CD8-positive, alpha-beta memory T cell (primary cell): ENCODE data around the gene PGF. TPM values are rescaled to one million over a fixed set of nuclear protein-coding genes. Genes with fewer than 3 reads are reported as not detected.
A peak's percentile ranks its signal among the peaks of the same experiment; 100 is the strongest.

Source experiments
- CTCF ChIA-PET: fragments of 350-600 bp; sonication (Branson Sonifier 250); formaldehyde crosslinking; loops from one replicate; lab custom pipeline; 2021; ENCODE audit warnings: antibody characterized with exemption; lab: Charles Lee
- POLR2A ChIA-PET: fragments of 350-600 bp; sonication (Branson Sonifier 250); formaldehyde crosslinking; loops from one replicate; lab custom pipeline; 2021; ENCODE audit warnings: antibody characterized with exemption; lab: Charles Lee
- DNase-seq, 5 donors: peaks; one replicate each; pipeline versions ENCODE4 v3.0.0 to v3.0.0-alpha.2; 2020 to 2022; ENCODE audit warnings: mixed read lengths in 1 of 5
- H3K27ac ChIP-seq: one replicate; pipeline ENCODE4 v1.7.0; 2013; ENCODE audit warnings: low read depth, mild to moderate bottlenecking, low read length, moderate library complexity
- H3K27me3 ChIP-seq: 2 replicates; pipeline ENCODE4 v1.7.0; 2013; ENCODE audit warnings: low read length, mild to moderate bottlenecking; ENCODE audit not compliant: insufficient read depth, poor library complexity, severe bottlenecking
- H3K36me3 ChIP-seq: 2 replicates; pipeline ENCODE4 v1.7.0; 2013; ENCODE audit warnings: mild to moderate bottlenecking, low read length, moderate library complexity; ENCODE audit not compliant: insufficient read depth
- H3K4me1 ChIP-seq: 2 replicates; pipeline ENCODE4 v1.7.0; 2013; ENCODE audit warnings: mild to moderate bottlenecking, low read length, moderate library complexity; ENCODE audit not compliant: insufficient read depth
- H3K4me3 ChIP-seq: 2 replicates; pipeline ENCODE4 v1.7.0; 2013; ENCODE audit warnings: mild to moderate bottlenecking, low read length
- H3K9me3 ChIP-seq: 2 replicates; pipeline ENCODE4 v1.7.0; 2013; ENCODE audit warnings: mild to moderate bottlenecking, low read length
- H3K27ac Mint-ChIP-seq, 8 donors: one replicate each; pipeline ENCODE4 v1.8.0; 2020 to 2021; ENCODE audit warnings: mixed read lengths in 8 of 8, mild to moderate bottlenecking in 6 of 8, inconsistent platforms in 3 of 8, moderate library complexity in 3 of 8
- H3K27me3 Mint-ChIP-seq, 2 donors: one replicate each; pipeline ENCODE4 v1.8.0; 2020 to 2021; ENCODE audit warnings: mixed read lengths in 2 of 2, mild to moderate bottlenecking in 1 of 2, moderate library complexity in 1 of 2
- H3K36me3 Mint-ChIP-seq, 3 donors: one replicate each; pipeline ENCODE4 v1.8.0; 2020 to 2021; ENCODE audit warnings: mixed read lengths in 3 of 3, inconsistent platforms in 1 of 3, mild to moderate bottlenecking in 1 of 3
- H3K4me1 Mint-ChIP-seq, 3 donors: one replicate each; pipeline ENCODE4 v1.8.0; 2020 to 2021; ENCODE audit warnings: mixed read lengths in 3 of 3, inconsistent platforms in 1 of 3, mild to moderate bottlenecking in 1 of 3
- H3K4me3 Mint-ChIP-seq, 7 donors: one replicate each; pipeline ENCODE4 v1.8.0; 2020 to 2021; ENCODE audit warnings: mixed read lengths in 7 of 7, mild to moderate bottlenecking in 6 of 7, moderate library complexity in 4 of 7, inconsistent platforms in 2 of 7
- H3K9me3 Mint-ChIP-seq, 5 donors: one replicate each; pipeline ENCODE4 v1.8.0; 2020 to 2022; ENCODE audit warnings: mixed read lengths in 5 of 5, mild to moderate bottlenecking in 3 of 5, moderate library complexity in 2 of 5, inconsistent platforms in 1 of 5
- polyA plus RNA-seq: library from polyadenylated mRNA; unstranded; fragments of 300-500 nt; fragmentation: Illumina TruSeq; gene quantifications from one replicate; pipeline ENCODE4 v1.2.3, GENCODE V29; 2021
- total RNA-seq, 2 experiments: library from RNA; stranded (reverse); gene quantifications; one replicate each; pipeline ENCODE4 v1.2.3, GENCODE V29; 2021

The PGF gene
- total and polyA plus RNA-seq, 3 experiments from 2014 or later, result 0.29 TPM; not detected in 2

DNA sequence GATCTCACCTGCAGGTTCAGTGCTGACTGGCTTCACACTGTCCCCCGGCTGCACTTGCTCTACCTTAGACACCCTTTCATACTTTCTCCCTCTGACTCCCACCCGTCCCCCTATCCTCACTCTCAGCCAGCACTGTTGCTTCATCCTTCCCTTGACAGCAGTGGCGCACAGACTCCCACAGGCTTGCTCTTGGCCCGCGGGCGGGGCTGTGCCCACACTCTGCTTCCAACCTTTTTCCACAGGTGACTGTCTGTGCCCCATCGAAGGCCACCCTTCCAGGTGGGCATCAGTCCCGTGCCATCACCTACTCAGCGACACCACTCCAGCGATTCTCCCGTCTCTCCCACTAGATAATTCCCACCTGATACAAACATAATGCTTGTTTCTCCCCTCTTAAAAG, 31.3 kb downstream of the PGF start:
- Mint-ChIP-seq H3K27me3 (peaks cover 4 to 20% of the 10 kb centered on the region in 2 donors), H3K9me3 (peaks cover 0 to 3% (median 0%) of the 10 kb centered on the region in 5 donors), H3K27ac (no peak overlapping the region), H3K36me3 (peaks cover 0 to 5% (median 0%) of the 10 kb centered on the region in 3 donors), H3K4me1 (peaks cover 0 to 13% (median 1%) of the 10 kb centered on the region in 3 donors), H3K4me3 (peak overlapping the region in 2 of 7 donors; percentile 4 to 37)
- no peaks in the 10 kb centered on the region for H3K27me3 ChIP-seq
- ChIA-PET CTCF (interaction anchor here (2.7 to 3.1 kb wide), 2 partner anchors 64 to 165 kb away, joined by 8 to 13 read pairs; no protein-coding TSS in a partner anchor), POLR2A (no interaction called here)
- H3K36me3 ChIP-seq, result no peaks in the 10 kb centered on the region
- H3K27ac ChIP-seq, result no peak overlapping the region
- no peaks in the 10 kb centered on the region for H3K9me3 ChIP-seq
- no peak for DNase-seq
- peaks cover 5% of the 10 kb centered on the region for H3K4me1 ChIP-seq
- H3K4me3 ChIP-seq, result no peak overlapping the region

DNA sequence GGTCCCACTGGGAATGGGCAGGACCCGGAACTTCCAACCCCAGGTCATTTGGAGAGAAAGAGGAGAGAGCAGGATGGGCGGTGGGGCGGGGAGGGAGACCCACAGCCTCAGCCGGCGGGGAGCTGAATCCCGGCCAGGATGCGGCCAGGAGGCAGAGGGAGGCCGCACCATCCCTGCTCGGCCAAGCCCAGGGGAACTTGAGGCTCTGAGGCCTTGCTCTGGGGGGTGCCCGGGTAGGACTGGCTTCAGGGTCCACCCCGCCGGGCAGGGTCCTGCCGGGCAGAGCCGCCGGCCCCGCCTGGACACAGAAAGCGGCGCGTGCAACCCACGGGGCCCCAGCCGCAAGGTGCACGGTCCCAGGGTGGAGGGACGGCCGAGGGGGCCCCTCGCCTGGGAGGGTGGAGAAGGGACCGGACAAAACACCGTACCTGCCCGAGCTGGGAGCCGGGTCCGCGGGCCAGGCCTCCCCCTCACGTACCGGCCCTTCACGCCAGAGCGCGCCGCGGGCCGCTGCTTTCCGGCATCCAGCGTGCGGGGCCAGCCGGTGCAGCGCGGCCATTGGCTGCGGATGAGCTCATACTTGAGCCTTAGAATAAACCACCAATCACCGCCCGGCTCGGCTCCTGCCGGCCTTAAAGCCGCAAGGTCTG, 32.5 kb downstream of the PGF start, which contains the start of gene RPS6KL1:
Gene RPS6KL1 (minus strand): TSS at position 509 of the 650 bp plus-strand sequence. CDS start 1,719 bp downstream, outside the sequence.
- H3K36me3 ChIP-seq, result no peaks in the 10 kb centered on the region
- H3K4me3 Mint-ChIP-seq, result peak within 1 kb of the TSS in 6 of 7 donors; percentile 37 to 76 (median 58)
- peaks cover 0 to 5% (median 0%) of the 10 kb centered on the region in 3 donors for H3K36me3 Mint-ChIP-seq
- no peaks in the 10 kb centered on the region for H3K27me3 ChIP-seq
- H3K9me3 ChIP-seq, result no peaks in the 10 kb centered on the region
- H3K4me3 ChIP-seq, result no peak within 1 kb of the TSS
- H3K27me3 Mint-ChIP-seq, result peaks cover 4 to 20% of the 10 kb centered on the region in 2 donors
- ChIA-PET CTCF (interaction anchor here (1.1 to 3.1 kb wide), 6 partner anchors 9 to 166 kb away, joined by 3 to 13 read pairs (median 8); no protein-coding TSS in a partner anchor), POLR2A (no interaction called here)
- H3K27ac Mint-ChIP-seq, result peak within 1 kb of the TSS in 1 of 8 donors; percentile 32
- peaks cover 0 to 13% (median 1%) of the 10 kb centered on the region in 3 donors for H3K4me1 Mint-ChIP-seq
- peaks cover 5% of the 10 kb centered on the region for H3K4me1 ChIP-seq
- peaks cover 0 to 3% (median 0%) of the 10 kb centered on the region in 5 donors for H3K9me3 Mint-ChIP-seq
- peak; percentile 29 to 74 (median 47) for DNase-seq
- no peak within 1 kb of the TSS for H3K27ac ChIP-seq

DNA sequence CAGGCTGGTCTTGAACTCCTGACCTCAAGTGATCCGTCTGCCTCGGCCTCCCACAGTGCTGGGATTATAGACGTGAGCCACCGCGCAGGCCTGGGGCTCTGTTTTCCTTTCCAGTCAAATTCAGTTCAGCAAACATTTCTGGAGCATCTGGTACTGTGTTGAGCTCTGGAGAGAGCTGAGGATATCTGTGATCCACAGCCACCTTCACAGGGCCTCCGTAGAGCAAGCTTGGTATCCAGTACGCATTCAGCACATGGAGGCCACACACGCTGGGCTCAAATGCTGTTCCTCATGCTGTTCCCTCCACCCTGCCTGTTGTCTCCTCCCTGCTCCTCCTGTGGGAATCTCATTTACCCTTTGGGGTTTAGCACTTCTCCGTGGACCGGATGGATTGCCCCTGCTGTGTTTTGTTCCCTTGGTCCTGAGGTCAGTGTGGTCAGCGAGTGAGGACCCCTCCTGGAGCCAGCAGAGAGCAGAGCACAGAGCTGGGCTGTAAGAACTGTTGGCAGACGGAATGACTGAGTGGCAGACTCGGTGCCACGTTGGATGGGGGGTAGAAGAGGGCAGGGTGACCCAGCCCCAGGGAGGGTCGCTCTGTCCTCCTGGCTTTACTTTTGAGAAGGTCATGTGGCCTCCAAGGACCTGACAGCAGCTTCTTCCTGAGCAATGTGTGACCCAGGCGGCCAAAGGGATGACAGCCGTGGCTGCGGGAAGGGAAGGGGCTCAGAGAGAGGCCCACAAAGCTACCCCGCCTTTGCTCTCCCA, 33.2 kb downstream of the PGF start:
- Histone ChIP-seq H3K27ac (no peak overlapping the region), H3K4me1 (peaks cover 5% of the 10 kb centered on the region), H3K27me3 (no peaks in the 10 kb centered on the region), H3K9me3 (no peaks in the 10 kb centered on the region), H3K4me3 (no peak overlapping the region), H3K36me3 (no peaks in the 10 kb centered on the region)
- peaks cover 0 to 13% (median 1%) of the 10 kb centered on the region in 3 donors for H3K4me1 Mint-ChIP-seq
- H3K36me3 Mint-ChIP-seq, result peaks cover 0 to 5% (median 0%) of the 10 kb centered on the region in 3 donors
- H3K27ac Mint-ChIP-seq, result peak overlapping the region in 1 of 8 donors; percentile 32
- peaks cover 4 to 20% of the 10 kb centered on the region in 2 donors for H3K27me3 Mint-ChIP-seq
- no peak for DNase-seq
- CTCF ChIA-PET, result interaction anchor here (1.1 to 3.1 kb wide), 6 partner anchors 9 to 167 kb away, joined by 3 to 13 read pairs (median 8); no protein-coding TSS in a partner anchor
- H3K9me3 Mint-ChIP-seq, result peaks cover 0 to 3% (median 0%) of the 10 kb centered on the region in 5 donors
- H3K4me3 Mint-ChIP-seq, result peak overlapping the region in 5 of 7 donors; percentile 48 to 76 (median 56)
- POLR2A ChIA-PET, result interaction anchor here (0.6 kb wide), 1 partner anchor 201 kb away, joined by 3 read pairs; no protein-coding TSS in a partner anchor

DNA sequence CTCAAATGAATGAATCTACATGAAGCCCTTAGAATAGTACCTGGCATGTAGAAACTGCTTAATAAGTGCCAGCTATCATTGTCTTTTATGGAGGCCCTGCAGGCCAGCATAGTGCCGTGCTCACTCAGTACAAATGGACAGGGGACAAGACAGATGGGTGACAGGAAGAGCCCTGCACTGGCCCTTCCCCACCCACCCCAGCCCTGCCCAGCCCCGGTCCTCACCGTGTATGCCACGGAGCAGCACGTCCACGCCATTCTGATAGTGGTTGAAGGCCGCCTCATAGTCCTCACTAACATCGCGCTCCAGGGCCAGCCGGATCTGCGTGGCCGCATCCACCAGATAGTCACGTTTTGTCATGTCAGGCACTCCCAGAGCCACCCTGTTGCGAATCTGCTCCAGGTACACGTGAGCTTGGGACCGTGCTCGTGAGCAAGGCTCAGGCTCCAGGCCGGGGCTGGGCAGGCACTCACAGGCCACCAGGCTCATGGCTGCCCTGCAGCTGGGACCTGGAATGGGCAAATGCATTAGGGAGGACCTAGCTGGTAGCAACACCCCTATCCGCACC, 34.3 kb downstream of the PGF start:
- Mint-ChIP-seq H3K4me1 (peaks cover 0 to 13% (median 1%) of the 10 kb centered on the region in 3 donors), H3K27ac (no peak overlapping the region), H3K9me3 (peaks cover 0 to 3% (median 0%) of the 10 kb centered on the region in 5 donors), H3K4me3 (no peak overlapping the region), H3K27me3 (peaks cover 4 to 20% of the 10 kb centered on the region in 2 donors), H3K36me3 (peaks cover 0 to 5% (median 0%) of the 10 kb centered on the region in 3 donors)
- Histone ChIP-seq H3K27me3 (no peaks in the 10 kb centered on the region), H3K4me3 (no peak overlapping the region), H3K9me3 (no peaks in the 10 kb centered on the region), H3K27ac (no peak overlapping the region), H3K4me1 (peaks cover 5% of the 10 kb centered on the region), H3K36me3 (no peaks in the 10 kb centered on the region)
- ChIA-PET POLR2A (interaction anchor here (0.6 kb wide), 1 partner anchor 202 kb away, joined by 3 read pairs; no protein-coding TSS in a partner anchor), CTCF (interaction anchor here (1.0 to 3.1 kb wide), 5 partner anchors 10 to 168 kb away, joined by 3 to 13 read pairs (median 8); no protein-coding TSS in a partner anchor)
- DNase-seq, result no peak

DNA sequence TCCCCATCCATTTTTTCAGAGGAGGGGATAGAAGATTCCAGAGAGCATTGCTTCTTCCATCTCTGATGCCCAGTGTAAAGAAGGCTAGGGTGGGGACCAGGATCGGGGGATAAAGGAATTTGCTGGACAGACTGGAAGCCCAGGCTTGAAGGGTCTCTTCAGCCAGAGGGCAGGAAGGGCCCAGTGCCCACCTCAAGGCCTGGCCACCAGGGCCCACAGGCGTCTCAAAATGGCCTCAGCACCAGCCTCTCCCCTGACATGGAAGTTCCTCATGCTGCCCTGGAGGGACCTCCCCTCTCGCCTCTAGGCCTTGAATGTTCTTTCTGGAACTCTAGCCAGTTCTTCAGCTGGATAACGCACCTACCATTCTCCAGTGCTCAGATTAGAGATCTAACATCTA, 35.1 kb downstream of the PGF start:
- H3K27me3 ChIP-seq, result no peaks in the 10 kb centered on the region
- no peaks in the 10 kb centered on the region for H3K36me3 ChIP-seq
- Mint-ChIP-seq H3K27ac (no peak overlapping the region), H3K4me1 (peaks cover 0 to 13% (median 1%) of the 10 kb centered on the region in 3 donors), H3K36me3 (peaks cover 0 to 5% (median 0%) of the 10 kb centered on the region in 3 donors), H3K9me3 (no peaks in the 10 kb centered on the region), H3K4me3 (no peak overlapping the region), H3K27me3 (peaks cover 4 to 19% of the 10 kb centered on the region in 2 donors)
- H3K9me3 ChIP-seq, result no peaks in the 10 kb centered on the region
- POLR2A ChIA-PET, result no interaction called here
- CTCF ChIA-PET, result interaction anchor here (1.0 kb wide), 1 partner anchor 168 kb away, joined by 3 read pairs; no protein-coding TSS in a partner anchor
- no peak overlapping the region for H3K4me3 ChIP-seq
- peaks cover 5% of the 10 kb centered on the region for H3K4me1 ChIP-seq
- H3K27ac ChIP-seq, result no peak overlapping the region
- no peak for DNase-seq

DNA sequence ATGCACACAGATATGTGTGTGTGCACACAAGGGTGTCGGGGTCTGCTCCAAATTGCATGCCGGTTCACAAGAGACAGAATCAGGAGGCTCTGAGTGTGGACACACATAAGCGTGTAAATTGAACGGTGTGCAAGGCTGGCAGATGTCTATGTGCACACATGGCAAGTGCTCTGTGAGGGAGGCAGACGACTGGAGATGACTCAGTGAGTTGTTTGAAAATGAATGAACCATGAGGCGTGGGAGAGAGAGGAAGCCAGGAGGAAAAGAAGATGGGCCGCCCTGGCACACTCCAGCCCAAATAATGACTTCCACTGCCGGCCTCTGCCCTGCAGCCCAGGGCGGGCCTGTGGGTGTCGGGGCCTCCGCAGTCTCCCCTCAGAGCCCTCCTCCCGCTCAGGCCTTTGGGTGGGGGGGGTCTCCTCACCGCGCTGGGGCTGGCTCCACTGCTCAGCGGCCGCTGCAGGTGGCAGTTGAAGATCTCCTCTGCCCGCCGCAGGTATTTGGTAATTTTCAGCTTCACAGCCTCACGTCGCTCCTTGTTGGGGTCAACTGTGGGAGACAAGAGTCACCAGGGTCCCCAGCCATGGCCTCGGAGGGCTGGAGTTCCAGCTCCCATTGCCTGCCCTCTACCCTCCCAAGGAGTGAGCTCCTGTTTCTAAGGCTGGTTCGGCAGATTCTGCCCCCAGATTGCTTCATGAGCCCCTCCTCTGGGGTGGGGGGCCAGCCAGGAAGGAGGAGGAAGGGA, 35.8 kb downstream of the PGF start:
- H3K9me3 Mint-ChIP-seq, result no peaks in the 10 kb centered on the region
- H3K4me1 ChIP-seq, result peaks cover 5% of the 10 kb centered on the region
- peaks cover 0 to 13% (median 1%) of the 10 kb centered on the region in 3 donors for H3K4me1 Mint-ChIP-seq
- H3K27me3 ChIP-seq, result no peaks in the 10 kb centered on the region
- DNase-seq, result no peak
- H3K27ac ChIP-seq, result no peak overlapping the region
- H3K27me3 Mint-ChIP-seq, result peaks cover 4 to 13% of the 10 kb centered on the region in 2 donors
- H3K4me3 Mint-ChIP-seq, result no peak overlapping the region
- peaks cover 0 to 5% (median 0%) of the 10 kb centered on the region in 3 donors for H3K36me3 Mint-ChIP-seq
- no peak overlapping the region for H3K4me3 ChIP-seq
- H3K27ac Mint-ChIP-seq, result no peak overlapping the region
- ChIA-PET CTCF (interaction anchor here (1.0 kb wide), 1 partner anchor 169 kb away, joined by 3 read pairs; no protein-coding TSS in a partner anchor), POLR2A (no interaction called here)
- no peaks in the 10 kb centered on the region for H3K9me3 ChIP-seq
- H3K36me3 ChIP-seq, result no peaks in the 10 kb centered on the region

DNA sequence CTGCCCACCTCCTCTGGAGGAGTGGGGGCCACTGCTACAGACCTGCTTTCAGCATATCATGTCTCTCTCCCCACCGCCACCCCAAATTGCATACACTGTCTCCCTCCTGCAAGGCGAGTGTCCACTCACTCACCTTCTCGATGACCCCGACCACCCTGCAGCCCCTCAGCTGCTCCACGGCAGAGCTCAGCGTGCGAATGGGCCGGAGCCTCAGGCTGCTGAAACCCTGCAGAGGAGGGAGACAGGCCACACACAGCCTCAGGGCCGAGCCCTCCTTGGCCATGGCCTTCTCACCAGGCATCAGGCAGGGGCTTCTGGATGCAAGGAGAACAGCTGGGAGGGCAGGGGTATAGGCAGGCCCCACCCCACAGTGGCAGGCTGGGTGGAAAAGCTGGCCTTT, 37.0 kb downstream of the PGF start:
- Histone ChIP-seq H3K27ac (no peak overlapping the region), H3K4me1 (peaks cover under 1% of the 10 kb centered on the region), H3K9me3 (no peaks in the 10 kb centered on the region), H3K4me3 (no peak overlapping the region), H3K36me3 (no peaks in the 10 kb centered on the region), H3K27me3 (no peaks in the 10 kb centered on the region)
- H3K27ac Mint-ChIP-seq, result no peak overlapping the region
- no peak for DNase-seq
- H3K4me3 Mint-ChIP-seq, result no peak overlapping the region
- H3K36me3 Mint-ChIP-seq, result no peaks in the 10 kb centered on the region
- POLR2A ChIA-PET, result no interaction called here
- no peaks in the 10 kb centered on the region for H3K9me3 Mint-ChIP-seq
- CTCF ChIA-PET, result interaction anchor here (1.5 kb wide), 1 partner anchor 145 kb away, joined by 3 read pairs; no protein-coding TSS in a partner anchor
- H3K27me3 Mint-ChIP-seq, result peaks cover 0 to 5% of the 10 kb centered on the region in 2 donors
- peaks cover 0 to 8% (median 1%) of the 10 kb centered on the region in 3 donors for H3K4me1 Mint-ChIP-seq
